HG03135 (cell line): ENCODE measurements around the gene TREML4.
A peak's percentile ranks its signal among the peaks of the same experiment; 100 is the strongest.
"Not testable (repeated sequence)": the region's sequence is repeated elsewhere in the genome, so short reads cannot be mapped to it uniquely, and the experiment has no call there.

ENCODE experiments used
- ATAC-seq: cut with Tn5 transposase; IDR thresholded peaks from one replicate; pipeline ENCODE4 v1.9.1; 2021; ENCODE audit warnings: mild to moderate bottlenecking, moderate library complexity; ENCODE audit not compliant: unreplicated experiment

Gene TREML4

DNA sequence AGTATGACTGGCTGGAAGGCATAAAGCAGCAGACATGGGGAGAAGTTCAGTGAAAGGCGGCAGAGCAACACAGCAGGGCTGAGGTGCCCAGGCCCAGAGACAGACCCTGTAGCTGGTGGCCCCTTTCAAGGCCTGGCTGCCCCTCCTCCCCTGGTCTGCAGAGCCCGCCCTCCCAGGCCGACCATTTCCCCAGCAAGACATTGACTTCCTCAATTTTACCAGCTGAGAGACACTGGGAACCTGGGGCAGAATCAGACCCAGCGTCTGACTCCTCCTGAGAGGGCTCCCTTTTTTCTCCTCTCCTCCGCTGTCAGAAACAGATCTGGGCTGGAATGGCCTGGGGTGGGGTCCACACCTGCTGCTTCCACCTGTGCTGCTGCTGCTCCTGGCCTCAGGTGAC lies at the start of gene TREML4:
Gene TREML4 (plus strand): TSS at position 254 of the 400 bp plus-strand sequence. CDS start 79 bp downstream, at position 333.
- ATAC-seq: no peak

DNA sequence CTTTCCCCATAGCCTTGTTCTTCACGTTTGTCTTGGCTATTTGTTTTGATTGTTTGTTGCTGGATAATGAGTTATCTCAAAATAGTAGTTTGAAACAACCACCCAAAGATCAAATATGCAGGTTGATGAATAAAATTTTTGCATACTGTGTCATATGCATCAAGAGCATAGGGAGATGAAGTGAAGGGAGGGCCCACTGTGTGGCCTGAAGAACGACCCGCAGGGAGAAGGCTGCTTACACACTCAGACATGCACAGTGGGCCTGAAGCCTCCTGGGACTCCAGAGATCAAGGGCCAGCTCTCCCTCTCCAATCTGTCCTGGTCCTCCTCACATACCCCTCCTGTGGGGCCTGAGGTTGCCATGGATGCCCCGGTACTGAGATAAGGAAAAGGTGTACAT lies 49.0 kb upstream of the TREML4 start:
- ATAC-seq: no peak

DNA sequence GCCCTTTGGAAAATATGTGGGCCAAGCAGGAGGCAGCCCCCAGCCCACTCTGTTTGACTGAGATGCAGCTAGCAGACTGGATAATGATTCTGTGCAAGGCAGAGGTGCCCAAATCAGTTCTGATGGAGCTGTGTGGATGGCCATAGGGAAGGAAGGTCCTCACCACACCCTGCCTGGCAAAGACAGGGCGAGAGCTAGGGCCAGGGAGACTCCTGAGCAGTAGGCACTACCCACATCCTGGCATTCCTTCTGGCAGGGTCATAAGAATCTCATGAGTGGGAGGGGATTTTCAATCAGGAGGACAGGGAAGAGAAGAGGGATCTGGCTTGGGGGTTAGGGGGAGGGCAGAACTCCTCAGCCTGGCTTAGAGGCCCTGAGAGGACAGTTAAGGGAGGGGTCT lies 46.6 kb upstream of the TREML4 start:
- ATAC-seq: no peak

- ATAC-seq: no peak
Observed at GRCh38 chr6:41182069-41183034, 45.8 kb upstream of the TREML4 start.

DNA sequence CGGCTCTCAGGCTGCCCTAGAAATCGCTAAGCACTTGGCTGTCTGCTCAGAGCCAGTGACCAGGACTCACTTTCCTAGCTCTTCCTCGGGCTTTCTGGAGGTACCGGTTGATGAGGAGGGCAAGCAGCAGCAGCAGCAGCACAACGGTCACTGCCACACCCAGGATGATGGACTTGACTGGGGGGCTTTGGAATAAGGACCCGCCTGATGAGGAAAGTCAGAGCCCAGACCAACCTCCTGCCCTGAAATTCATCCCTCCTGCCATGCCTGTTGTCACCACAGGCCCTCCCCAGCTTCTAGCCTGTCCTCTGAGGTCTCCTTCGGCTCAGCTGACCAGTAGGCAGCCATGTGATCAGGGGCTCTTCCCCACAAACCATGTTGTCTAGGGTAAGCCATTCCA lies 43.4 kb upstream of the TREML4 start:
- ATAC-seq: no peak

GRCh38 chr6:41186031-41186562 lies 42.1 kb upstream of the TREML4 start:
- ATAC-seq: no peak

DNA sequence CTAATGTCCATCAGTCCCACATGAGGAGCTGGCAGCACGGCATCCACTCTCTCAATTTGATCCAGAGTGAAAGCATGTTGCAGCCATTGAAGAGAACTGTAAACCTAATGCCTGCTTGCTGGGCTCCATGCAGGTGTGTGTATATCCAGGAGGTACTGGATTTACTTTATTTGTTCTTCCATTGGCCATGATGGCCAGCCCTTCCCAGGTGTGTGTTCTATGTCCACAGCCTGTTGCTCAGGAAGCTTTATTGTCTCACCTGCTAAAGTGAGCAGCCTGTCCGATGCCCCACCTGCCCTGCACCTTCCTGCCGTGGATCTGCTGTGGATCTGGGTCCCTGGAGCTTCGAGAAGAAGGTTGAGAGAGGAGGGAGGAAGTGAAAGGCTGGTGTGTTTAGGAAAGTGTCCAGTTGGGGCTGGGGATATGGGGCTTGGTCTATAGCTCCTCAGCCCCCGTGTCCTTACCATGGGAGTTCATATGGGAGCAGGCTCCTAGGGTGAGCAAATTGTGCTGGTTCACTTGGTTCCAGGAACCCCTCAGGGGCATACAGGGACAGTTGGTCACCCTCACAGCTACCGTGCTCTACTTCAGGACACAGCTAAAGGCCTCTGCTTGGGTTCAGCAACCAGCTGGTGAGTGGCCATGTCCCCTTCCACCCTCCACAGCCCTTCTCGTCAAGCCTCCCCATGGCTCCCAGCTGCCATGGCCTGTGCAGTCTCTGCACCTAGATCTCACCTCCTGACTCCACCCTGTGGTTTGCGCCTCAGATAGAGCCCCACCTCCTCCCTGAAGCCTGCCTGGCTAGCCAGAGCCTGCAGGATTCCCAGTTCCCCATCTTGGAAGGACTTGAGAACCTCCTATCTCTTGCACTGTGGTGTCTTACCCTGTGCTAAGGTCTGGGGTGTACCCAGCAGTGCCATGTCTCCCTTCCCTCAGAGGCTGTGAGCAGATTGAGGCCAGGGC lies 39.9 kb upstream of the TREML4 start:
- no peak for ATAC-seq

DNA sequence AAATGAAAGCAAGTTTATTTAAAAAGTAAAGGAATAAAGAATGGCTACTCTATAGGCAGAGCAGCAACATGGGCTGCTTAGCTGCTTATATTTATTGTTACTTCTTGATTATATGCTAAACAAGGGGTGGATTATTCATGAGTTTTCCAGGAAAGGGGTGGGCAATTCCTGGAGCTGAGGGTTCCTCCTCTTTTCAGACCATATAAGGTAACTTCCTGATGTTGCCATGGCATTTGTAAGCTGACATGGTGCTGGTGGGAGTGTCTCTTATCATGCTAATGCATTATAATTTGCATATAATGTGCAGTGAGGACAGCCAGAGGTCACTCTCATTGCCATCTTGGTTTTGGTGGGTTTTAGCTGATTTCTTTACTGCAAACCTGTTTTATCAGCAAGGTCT lies 39.1 kb upstream of the TREML4 start:
- ATAC-seq: not testable (repeated sequence)

GRCh38 chr6:41189967-41190366 lies 38.2 kb upstream of the TREML4 start:
- ATAC-seq: no peak

DNA sequence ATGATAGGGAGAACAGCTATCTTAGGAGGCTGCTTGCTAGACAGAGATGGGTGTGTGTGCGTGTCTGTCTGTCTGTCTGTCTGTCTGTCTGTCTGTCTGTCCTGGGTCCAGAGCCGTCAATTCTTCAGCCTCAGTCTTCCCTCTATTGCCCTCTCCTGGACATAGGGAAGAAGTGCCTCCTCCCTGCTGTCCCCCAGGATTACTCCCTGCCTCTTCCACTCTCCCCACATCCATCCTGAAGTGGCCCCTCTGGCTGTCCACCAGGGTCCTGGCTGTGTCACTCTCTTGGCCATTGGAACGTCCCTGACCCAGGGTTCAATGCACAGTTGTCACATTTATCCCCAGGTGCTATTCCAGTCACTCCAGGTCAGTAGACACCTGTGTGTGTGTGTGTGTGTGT lies 37.4 kb upstream of the TREML4 start:
- no peak for ATAC-seq

GRCh38 chr6:41191569-41191968 lies 36.6 kb upstream of the TREML4 start:
- no peak for ATAC-seq

GRCh38 chr6:41193171-41193734 lies 34.9 kb upstream of the TREML4 start:
- no peak for ATAC-seq

- ATAC-seq: no peak
Observed at GRCh38 chr6:41193884-41194283, 34.3 kb upstream of the TREML4 start.

GRCh38 chr6:41194386-41194785 lies 33.8 kb upstream of the TREML4 start:
- no peak for ATAC-seq

GRCh38 chr6:41197234-41197633 lies 30.9 kb upstream of the TREML4 start:
- ATAC-seq: no peak

- no peak for ATAC-seq
Observed at GRCh38 chr6:41199552-41200246, 28.4 kb upstream of the TREML4 start.

DNA sequence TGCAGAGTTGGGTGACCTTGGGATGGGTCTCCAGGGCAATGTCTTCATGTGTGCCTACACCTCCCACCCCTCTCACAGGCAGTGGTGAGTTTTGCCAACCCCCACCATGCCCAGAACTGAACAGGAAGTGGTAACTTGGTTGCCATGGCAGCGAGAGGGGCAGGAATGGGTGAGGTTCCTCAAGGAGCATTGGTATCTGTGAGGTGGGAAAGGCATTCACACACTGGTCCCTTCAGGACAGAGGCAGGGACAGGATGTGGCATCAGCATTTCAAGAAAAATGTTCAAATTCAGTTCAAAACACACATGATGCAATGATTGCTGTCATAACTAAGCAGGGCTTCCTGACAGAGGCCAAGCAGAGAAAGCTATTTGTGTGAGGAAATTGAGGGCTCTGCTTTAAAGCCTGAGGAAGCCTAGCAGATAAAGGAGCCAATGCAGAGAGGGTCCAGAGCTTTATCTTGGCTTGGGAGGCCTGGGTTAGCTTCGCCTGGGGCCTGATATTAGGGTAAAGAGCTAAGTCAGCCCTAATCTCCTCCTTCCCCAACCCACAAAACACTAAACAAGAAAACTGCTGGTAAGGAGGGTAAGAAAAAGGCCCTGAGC lies 27.8 kb upstream of the TREML4 start:
- ATAC-seq: no peak

GRCh38 chr6:41200901-41201763 lies 27.0 kb upstream of the TREML4 start, which contains the start of gene TREML2:
Gene TREML2 (minus strand): TSS chr6:41201149. CDS start chr6:41201008, 141 bp downstream.
- peak; percentile 44 for ATAC-seq

GRCh38 chr6:41201764-41202173 lies 26.4 kb upstream of the TREML4 start:
- no peak for ATAC-seq
